HG02623 (cell line): Measurements from ENCODE around the gene OCIAD1.
"Not testable (repeated sequence)": the region's sequence is repeated elsewhere in the genome, so short reads cannot be mapped to it uniquely, and the experiment has no call there.

Experiments
- ATAC-seq: cut with Tn5 transposase; IDR thresholded peaks from one replicate; pipeline ENCODE4 v1.9.1; 2021; ENCODE audit warnings: moderate library complexity; ENCODE audit not compliant: unreplicated experiment

OCIAD1 gene

GRCh38 chr4:48816971-48817370 lies 13.9 kb upstream of the OCIAD1 start:
- ATAC-seq, result no peak

- ATAC-seq, result not testable (repeated sequence)
Measured at GRCh38 chr4:48821431-48821830, 9.5 kb upstream of the OCIAD1 start.

GRCh38 chr4:48827622-48828021 lies 3.3 kb upstream of the OCIAD1 start:
- no peak for ATAC-seq

GRCh38 chr4:48831532-48832030 lies 693 bp downstream of the OCIAD1 start:
- no peak for ATAC-seq

GRCh38 chr4:48832571-48832970 lies 1.7 kb downstream of the OCIAD1 start:
- ATAC-seq, result no peak

GRCh38 chr4:48836658-48837057 lies 5.8 kb downstream of the OCIAD1 start:
- no peak for ATAC-seq

- ATAC-seq, result no peak
Measured at GRCh38 chr4:48841045-48841827, 10.3 kb downstream of the OCIAD1 start.

GRCh38 chr4:48844843-48845242 lies 14.0 kb downstream of the OCIAD1 start:
- ATAC-seq, result no peak

GRCh38 chr4:48848799-48849198 lies 17.9 kb downstream of the OCIAD1 start:
- ATAC-seq, result not testable (repeated sequence)

- no peak for ATAC-seq
Measured at GRCh38 chr4:48851651-48852050, 20.8 kb downstream of the OCIAD1 start.

- no peak for ATAC-seq
Measured at GRCh38 chr4:48853604-48854394, 22.9 kb downstream of the OCIAD1 start.

GRCh38 chr4:48854395-48854683 lies 23.5 kb downstream of the OCIAD1 start:
- ATAC-seq, result no peak

GRCh38 chr4:48854982-48855381 lies 24.1 kb downstream of the OCIAD1 start:
- ATAC-seq, result no peak

GRCh38 chr4:48858130-48858529 lies 27.2 kb downstream of the OCIAD1 start:
- no peak for ATAC-seq

GRCh38 chr4:48862038-48862437 lies 31.1 kb downstream of the OCIAD1 start:
- no peak for ATAC-seq

- no peak for ATAC-seq
Measured at GRCh38 chr4:48862661-48863060, 31.8 kb downstream of the OCIAD1 start.

- ATAC-seq, result no peak
Measured at GRCh38 chr4:48863728-48864127, 32.8 kb downstream of the OCIAD1 start.

GRCh38 chr4:48864696-48865095 lies 33.8 kb downstream of the OCIAD1 start:
- not testable (repeated sequence) for ATAC-seq

GRCh38 chr4:48877827-48878535 lies 47.1 kb downstream of the OCIAD1 start:
- no peak for ATAC-seq

GRCh38 chr4:48879561-48880442 lies 48.9 kb downstream of the OCIAD1 start:
- ATAC-seq, result no peak

GRCh38 chr4:48881646-48882045 lies 50.8 kb downstream of the OCIAD1 start:
- not testable (repeated sequence) for ATAC-seq
